B cell (primary cell): ENCODE measurements around the gene ANK2. TPM values are rescaled to one million over a fixed set of nuclear protein-coding genes. Genes with fewer than 3 reads are reported as not detected.

Experiments
- ATAC-seq: fragments of 200-7000 bp; cut with Tn5 transposase; one replicate; pipeline ENCODE4 v1.10.0; 2021; ENCODE audit warnings: low read depth, mild to moderate bottlenecking, moderate number of reproducible peaks, moderate library complexity
- CTCF ChIA-PET: fragments of 350-600 bp; sonication (Branson Sonifier 250); formaldehyde crosslinking; loops from one replicate; lab custom pipeline; 2021; ENCODE audit warnings: antibody characterized with exemption, inconsistent platforms; lab: Charles Lee
- POLR2A ChIA-PET: fragments of 350-600 bp; sonication (Branson Sonifier 250); formaldehyde crosslinking; loops from one replicate; lab custom pipeline; 2021; ENCODE audit warnings: antibody characterized with exemption; lab: Charles Lee
- DNase-seq: peaks from one replicate; pipeline ENCODE4 v3.0.0; 2013
- H2AFZ ChIP-seq: 2 replicates; pipeline ENCODE4 v1.6.1; 2012; ENCODE audit warnings: mild to moderate bottlenecking, low read depth, low read length; ENCODE audit not compliant: insufficient read depth, poor library complexity, severe bottlenecking
- H3K27ac ChIP-seq, 2 donors: 1 replicate in 1 of 2; 2 replicates in 1 of 2; pipeline ENCODE4 v1.5.1; 2012 to 2013; ENCODE audit warnings: low read length in 2 of 2, mild to moderate bottlenecking in 2 of 2, moderate library complexity in 1 of 2
- H3K27me3 ChIP-seq, 4 experiments: fragments of 200-600 bp in 1 of 4; sonication (generic) in 1 of 4; replicated peaks in 1 of 4; 1 replicate in 2 of 4; 2 replicates in 2 of 4; pipeline versions ENCODE4 v1.6.1 to v1.7.0; 2013 to 2016; ENCODE audit warnings: low read length in 3 of 4, mild to moderate bottlenecking in 2 of 4, mixed read lengths in 1 of 4, moderate library complexity in 1 of 4; ENCODE audit not compliant: insufficient read depth in 4 of 4, control insufficient read depth in 3 of 4; ENCODE audit errors: control extremely low read depth in 1 of 4
- H3K36me3 ChIP-seq, 2 experiments: replicated peaks in 1 of 2; 1 replicate in 1 of 2; 2 replicates in 1 of 2; pipeline versions ENCODE4 v1.6.1 to v1.7.1; 2013; ENCODE audit warnings: low read length in 1 of 2; ENCODE audit not compliant: insufficient read depth in 2 of 2, control insufficient read depth in 1 of 2; ENCODE audit errors: control extremely low read depth in 1 of 2, extremely low read depth in 1 of 2
- H3K4me1 ChIP-seq, 2 donors: fragments of 200-600 bp in 1 of 2; sonication (generic) in 1 of 2; 1 replicate in 1 of 2; 2 replicates in 1 of 2; pipeline versions ENCODE4 v1.5.1 to v1.6.1; 2013 to 2017; ENCODE audit warnings: low read length in 2 of 2; ENCODE audit not compliant: control insufficient read depth in 2 of 2, insufficient read depth in 2 of 2
- H3K4me2 ChIP-seq: replicated peaks from 2 replicates; pipeline ENCODE3; 2012; ENCODE audit warnings: mild to moderate bottlenecking, low read depth, low read length; ENCODE audit not compliant: poor library complexity, severe bottlenecking
- H3K4me3 ChIP-seq, 5 experiments: fragments of 200-600 bp in 1 of 5; sonication (generic) in 1 of 5; 1 replicate in 3 of 5; 2 replicates in 2 of 5; pipeline versions ENCODE4 v1.5.1 to v1.7.0; 2011 to 2016; ENCODE audit warnings: low read length in 4 of 5, mild to moderate bottlenecking in 4 of 5, low read depth in 2 of 5, control low read depth in 1 of 5, moderate library complexity in 1 of 5; ENCODE audit not compliant: insufficient read depth in 1 of 5; ENCODE audit errors: control extremely low read depth in 1 of 5, extremely low read depth in 1 of 5
- H3K79me2 ChIP-seq: fragments of 200-600 bp; sonication (generic); one replicate; pipeline ENCODE4 v1.6.0; 2016; ENCODE audit warnings: low read length; ENCODE audit not compliant: control insufficient read depth, insufficient read depth
- H3K9ac ChIP-seq: fragments of 200-600 bp; sonication (generic); 2 replicates; pipeline ENCODE4 v1.6.1; 2017; ENCODE audit warnings: mild to moderate bottlenecking, low read length, moderate library complexity
- H3K9me3 ChIP-seq, 3 donors: one replicate each; pipeline versions ENCODE4 v1.6.1 to v1.7.1; 2013; ENCODE audit warnings: low read length in 2 of 3; ENCODE audit not compliant: control insufficient read depth in 2 of 3, insufficient read depth in 1 of 3; ENCODE audit errors: control extremely low read depth in 1 of 3
- H4K20me1 ChIP-seq: 2 replicates; pipeline ENCODE4 v1.6.0; 2012; ENCODE audit warnings: mild to moderate bottlenecking, low read length; ENCODE audit not compliant: insufficient read depth, control insufficient read depth, poor library complexity, severe bottlenecking
- H3K27ac Mint-ChIP-seq: one replicate; pipeline ENCODE4 v1.8.0; 2021; ENCODE audit warnings: mixed read lengths
- H3K27me3 Mint-ChIP-seq: one replicate; pipeline ENCODE4 v1.8.0; 2021; ENCODE audit warnings: mixed read lengths
- H3K4me1 Mint-ChIP-seq: one replicate; pipeline ENCODE4 v1.8.0; 2021; ENCODE audit warnings: mixed read lengths
- H3K4me3 Mint-ChIP-seq: one replicate; pipeline ENCODE4 v1.8.0; 2021; ENCODE audit warnings: mixed read lengths
- H3K9me3 Mint-ChIP-seq: one replicate; pipeline ENCODE4 v1.8.0; 2022; ENCODE audit warnings: mixed read lengths; ENCODE audit not compliant: insufficient read depth
- EZH2 ChIP-seq: IDR thresholded peaks from 2 replicates; pipeline ENCODE4 v1.6.1; 2012; ENCODE audit warnings: borderline replicate concordance, low read depth, mild to moderate bottlenecking, moderate library complexity, low read length; ENCODE audit not compliant: insufficient read depth, poor library complexity, severe bottlenecking
- WGBS: methylation state at CpG from one replicate; pipeline ENCODE4 v1.1.5; 2013; ENCODE audit warnings: missing lambda C conversion rate; ENCODE audit not compliant: insufficient coverage; 5-methylcytosine and 5-hydroxymethylcytosine counted together
- intact Hi-C: fragments of 100-400 bp; cut with micrococcal nuclease; formaldehyde crosslinking; loops from one replicate; pipeline ENCODE4 v1.10.0; 2022
- polyA plus RNA-seq: library from polyadenylated mRNA; depleted of rRNA; stranded (reverse); fragments of >200 nt; gene quantifications from 2 replicates; pipeline ENCODE4 v1.2.3, GENCODE V29; 2012
- total RNA-seq, 2 donors: library from RNA; stranded (reverse); fragments of 120-200 nt in 1 of 2; gene quantifications; 1 replicate in 1 of 2; 2 replicates in 1 of 2; pipeline versions ENCODE4 v1.2.3 to v1.2.4, GENCODE V29; 2013 to 2022
- TF ChIP-seq, protein P1 (sequence below): fragments of 200-600 bp; IDR thresholded peaks from one replicate; pipeline ENCODE4 v1.8.0; 2022; ENCODE audit warnings: antibody characterized with exemption, mild to moderate bottlenecking

The ANK2 gene
- total and polyA plus RNA-seq, 2 donors (not counting 1 experiment from before 2014, with no cell fraction given) = 0.16 to 3.6 TPM

DNA sequence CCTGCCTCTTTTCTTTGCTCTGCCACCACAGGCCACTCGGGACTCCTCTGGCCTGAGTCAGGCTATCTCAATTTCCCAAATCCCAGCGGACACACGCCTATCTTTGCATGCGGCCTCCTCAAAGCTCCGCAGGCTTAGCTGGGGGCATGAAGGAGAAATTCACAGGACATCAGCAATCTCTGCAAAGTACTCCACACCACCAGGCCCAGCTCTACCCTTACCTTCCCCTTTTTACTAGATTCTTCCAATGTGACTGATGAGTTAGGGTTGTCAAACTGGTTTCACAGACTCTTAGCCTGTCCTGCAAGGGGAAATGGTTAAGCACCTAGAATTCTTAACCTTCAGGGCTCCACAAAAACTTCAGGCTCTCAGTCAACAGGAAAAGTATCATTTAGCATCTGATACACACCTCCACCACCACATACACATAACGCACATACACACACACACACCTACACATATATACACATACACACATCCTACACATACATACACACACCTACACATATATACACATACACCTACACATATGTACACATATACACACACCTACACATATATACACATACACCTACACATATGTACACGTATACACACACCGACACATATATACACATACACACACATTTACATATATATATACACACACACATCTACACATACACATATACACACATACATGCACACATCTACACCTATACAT, 349.1 kb downstream of the ANK2 start:
- H3K4me1 Mint-ChIP-seq = peaks cover 2% of the 10 kb centered on the region
- Histone ChIP-seq H3K9ac (no peak overlapping the region), H3K27me3 (no peaks in the 10 kb centered on the region), H3K27ac (no peak overlapping the region), H2AFZ (no peak overlapping the region), H3K79me2 (no peaks in the 10 kb centered on the region), H4K20me1 (no peaks in the 10 kb centered on the region), H3K36me3 (no peaks in the 10 kb centered on the region), H3K4me2 (no peak overlapping the region), H3K4me3 (no peak overlapping the region), H3K9me3 (peaks cover 0 to 6% (median 0%) of the 10 kb centered on the region in 3 donors), H3K4me1 (no peaks in the 10 kb centered on the region)
- intact Hi-C loops = loop anchor here (10.0 kb wide), 1 partner anchor 1406 kb away; no protein-coding TSS in a partner anchor
- no peak overlapping the region for H3K27ac Mint-ChIP-seq
- H3K4me3 Mint-ChIP-seq = no peak overlapping the region
- peaks cover 6% of the 10 kb centered on the region for H3K27me3 Mint-ChIP-seq
- H3K9me3 Mint-ChIP-seq = no peaks in the 10 kb centered on the region
- POLR2A ChIA-PET = no interaction called here
- ATAC-seq = no peak
- 96% methylated on average over 7 of the region's 8 CpGs for WGBS
- CTCF ChIA-PET = no interaction called here
- TF ChIP-seq, protein P1, sequence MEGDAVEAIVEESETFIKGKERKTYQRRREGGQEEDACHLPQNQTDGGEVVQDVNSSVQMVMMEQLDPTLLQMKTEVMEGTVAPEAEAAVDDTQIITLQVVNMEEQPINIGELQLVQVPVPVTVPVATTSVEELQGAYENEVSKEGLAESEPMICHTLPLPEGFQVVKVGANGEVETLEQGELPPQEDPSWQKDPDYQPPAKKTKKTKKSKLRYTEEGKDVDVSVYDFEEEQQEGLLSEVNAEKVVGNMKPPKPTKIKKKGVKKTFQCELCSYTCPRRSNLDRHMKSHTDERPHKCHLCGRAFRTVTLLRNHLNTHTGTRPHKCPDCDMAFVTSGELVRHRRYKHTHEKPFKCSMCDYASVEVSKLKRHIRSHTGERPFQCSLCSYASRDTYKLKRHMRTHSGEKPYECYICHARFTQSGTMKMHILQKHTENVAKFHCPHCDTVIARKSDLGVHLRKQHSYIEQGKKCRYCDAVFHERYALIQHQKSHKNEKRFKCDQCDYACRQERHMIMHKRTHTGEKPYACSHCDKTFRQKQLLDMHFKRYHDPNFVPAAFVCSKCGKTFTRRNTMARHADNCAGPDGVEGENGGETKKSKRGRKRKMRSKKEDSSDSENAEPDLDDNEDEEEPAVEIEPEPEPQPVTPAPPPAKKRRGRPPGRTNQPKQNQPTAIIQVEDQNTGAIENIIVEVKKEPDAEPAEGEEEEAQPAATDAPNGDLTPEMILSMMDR = no peak
- TF ChIP-seq EZH2 = no peak
- no peak for DNase-seq

DNA sequence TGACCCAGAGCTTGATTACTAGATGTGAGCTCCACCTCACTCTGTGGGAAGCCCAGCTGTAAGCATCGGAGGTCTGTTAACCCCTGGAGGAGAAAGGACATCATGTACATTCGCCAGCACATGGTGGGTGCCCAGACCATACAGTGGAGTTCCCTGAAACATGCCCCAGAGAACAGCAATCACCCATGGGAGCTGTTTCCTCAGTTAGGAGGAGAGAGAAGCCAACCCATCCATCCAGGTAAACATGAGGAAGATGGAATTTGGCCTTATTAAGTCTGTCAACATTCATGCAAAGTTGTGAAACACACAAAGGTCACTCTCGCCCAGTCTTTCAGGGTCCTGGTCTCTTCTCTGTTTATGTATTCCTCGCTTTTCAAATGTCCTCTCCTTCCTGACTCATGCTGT, 354.7 kb downstream of the ANK2 start:
- Histone ChIP-seq H3K79me2 (no peaks in the 10 kb centered on the region), H3K4me3 (no peak overlapping the region), H3K4me2 (no peak overlapping the region), H4K20me1 (no peaks in the 10 kb centered on the region), H3K9ac (no peak overlapping the region), H3K9me3 (peaks cover 0 to 6% (median 0%) of the 10 kb centered on the region in 3 donors), H3K36me3 (no peaks in the 10 kb centered on the region), H3K27ac (no peak overlapping the region), H2AFZ (no peak overlapping the region), H3K27me3 (no peaks in the 10 kb centered on the region), H3K4me1 (no peaks in the 10 kb centered on the region)
- H3K9me3 Mint-ChIP-seq = no peaks in the 10 kb centered on the region
- no peak overlapping the region for H3K4me3 Mint-ChIP-seq
- no peak for DNase-seq
- WGBS = 100% methylated on average over 1 of the region's 4 CpGs
- CTCF ChIA-PET = interaction anchor here (1.4 kb wide), 1 partner anchor 10 kb away, joined by 6 read pairs; no protein-coding TSS in a partner anchor
- POLR2A ChIA-PET = no interaction called here
- no peaks in the 10 kb centered on the region for H3K4me1 Mint-ChIP-seq
- H3K27ac Mint-ChIP-seq = no peak overlapping the region
- ATAC-seq = no peak
- intact Hi-C loops = no loop called here
- peaks cover 6% of the 10 kb centered on the region for H3K27me3 Mint-ChIP-seq
- no peak for TF ChIP-seq EZH2
- TF ChIP-seq, protein P1 = no peak
